Measurements from ENCODE around the gene MAGEE1.

DNA sequence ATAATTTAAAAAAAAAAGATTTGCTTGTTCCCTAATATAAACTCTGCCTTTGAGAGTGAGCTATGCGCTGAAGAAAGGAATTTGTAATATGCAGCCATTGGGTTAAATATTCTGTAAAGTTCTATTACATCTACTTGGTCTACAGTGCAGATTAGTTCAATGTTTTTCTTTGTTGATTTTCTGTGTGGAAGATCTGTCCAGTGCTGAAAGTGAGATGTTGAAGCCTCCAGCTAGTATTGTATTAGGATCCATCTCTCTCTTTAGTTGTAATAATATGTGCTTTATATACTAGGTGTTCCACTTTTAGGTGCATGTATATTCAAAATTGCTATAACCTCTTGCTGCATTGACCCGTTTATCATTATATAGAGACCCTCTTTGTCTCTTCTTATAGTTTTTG is 49.8 kb downstream of the MAGEE1 start:
- TF ChIP-seq, protein P1, sequence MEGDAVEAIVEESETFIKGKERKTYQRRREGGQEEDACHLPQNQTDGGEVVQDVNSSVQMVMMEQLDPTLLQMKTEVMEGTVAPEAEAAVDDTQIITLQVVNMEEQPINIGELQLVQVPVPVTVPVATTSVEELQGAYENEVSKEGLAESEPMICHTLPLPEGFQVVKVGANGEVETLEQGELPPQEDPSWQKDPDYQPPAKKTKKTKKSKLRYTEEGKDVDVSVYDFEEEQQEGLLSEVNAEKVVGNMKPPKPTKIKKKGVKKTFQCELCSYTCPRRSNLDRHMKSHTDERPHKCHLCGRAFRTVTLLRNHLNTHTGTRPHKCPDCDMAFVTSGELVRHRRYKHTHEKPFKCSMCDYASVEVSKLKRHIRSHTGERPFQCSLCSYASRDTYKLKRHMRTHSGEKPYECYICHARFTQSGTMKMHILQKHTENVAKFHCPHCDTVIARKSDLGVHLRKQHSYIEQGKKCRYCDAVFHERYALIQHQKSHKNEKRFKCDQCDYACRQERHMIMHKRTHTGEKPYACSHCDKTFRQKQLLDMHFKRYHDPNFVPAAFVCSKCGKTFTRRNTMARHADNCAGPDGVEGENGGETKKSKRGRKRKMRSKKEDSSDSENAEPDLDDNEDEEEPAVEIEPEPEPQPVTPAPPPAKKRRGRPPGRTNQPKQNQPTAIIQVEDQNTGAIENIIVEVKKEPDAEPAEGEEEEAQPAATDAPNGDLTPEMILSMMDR (IDR thresholded peaks at IDR 0.05): no peak
- no peak for TF ChIP-seq POLR2A (IDR thresholded peaks at IDR 0.05)

Data from heart left ventricle (tissue), 13 donors.